ENCODE data around the gene ACHE.

DNA sequence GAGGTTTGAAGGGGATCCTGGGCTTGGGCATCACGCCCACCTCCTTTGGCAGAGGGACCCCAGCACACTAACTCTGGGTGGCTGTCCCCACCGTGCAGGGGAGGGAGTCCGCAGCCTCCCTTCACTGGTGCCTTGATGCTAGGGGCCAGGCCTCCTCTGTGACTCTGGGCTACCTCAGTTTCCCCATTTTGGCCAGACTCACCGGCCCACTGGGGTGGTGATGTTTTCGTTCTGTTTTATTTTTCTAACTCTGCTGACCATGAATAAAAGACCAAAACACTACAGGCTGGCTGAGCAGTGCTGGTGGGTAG is 29.0 kb downstream of the ACHE start:
- TF ChIP-seq EZH2 (IDR thresholded peaks at IDR 0.05) (no peak), POLR2AphosphoS5 (IDR thresholded peaks at IDR 0.05; ENCODE audit: borderline replicate concordance, low read depth, low read length) (no peak)

Measured in SK-N-MC (cell line).